ENCODE results near the gene NCAPG2. TPM values are rescaled to one million over a fixed set of nuclear protein-coding genes. Genes with fewer than 3 reads are reported as not detected.
"Not testable (repeated sequence)": the region's sequence is repeated elsewhere in the genome, so short reads cannot be mapped to it uniquely, and the experiment has no call there.

The NCAPG2 gene
- total and polyA plus RNA-seq, 9 donors = 3.2 to 9.3 (median 5.1) TPM

- TF ChIP-seq EP300 (IDR thresholded peaks at IDR 0.05) = no peak
- TF ChIP-seq POLR2A (IDR thresholded peaks at IDR 0.05) = no peak
- no peak for TF ChIP-seq CTCF (IDR thresholded peaks at IDR 0.05)
- H3K36me3 ChIP-seq = no peaks in the 10 kb centered on the region
- peaks cover 1% of the 10 kb centered on the region for H3K4me1 ChIP-seq (ENCODE audit: insufficient read depth)
- H3K4me3 ChIP-seq = no peak overlapping the region
- intact Hi-C loops (cut with DNase I) = loop anchor here in 2 of 4 donors (5.0 to 10.0 kb wide), 2 partner anchors 133 to 275 kb away; no protein-coding TSS in a partner anchor
- H3K27me3 ChIP-seq = no peaks in the 10 kb centered on the region
- no peak overlapping the region for H3K27ac ChIP-seq
- 47 to 54% (median 51%) methylated on average over 4 of the region's 4 CpGs for WGBS, 3 donors
- H3K9me3 ChIP-seq = no peaks in the 10 kb centered on the region
- DNase-seq = no peak
Measured at GRCh38 chr7:158702196-158702595, 2.4 kb downstream of the NCAPG2 start.

- peaks cover 1% of the 10 kb centered on the region for H3K4me1 ChIP-seq (ENCODE audit: insufficient read depth)
- no peak overlapping the region for H3K4me3 ChIP-seq
- H3K36me3 ChIP-seq = no peaks in the 10 kb centered on the region
- intact Hi-C loops (cut with DNase I) = loop anchor here in 2 of 4 donors (5.0 to 10.0 kb wide), 2 partner anchors 135 to 277 kb away; no protein-coding TSS in a partner anchor
- DNase-seq = no peak
- H3K27me3 ChIP-seq = no peaks in the 10 kb centered on the region
- H3K9me3 ChIP-seq = no peaks in the 10 kb centered on the region
- H3K27ac ChIP-seq = no peak overlapping the region
- WGBS, 3 donors = 91 to 95% (median 93%) methylated on average over 5 of the region's 5 CpGs
- TF ChIP-seq CTCF (IDR thresholded peaks at IDR 0.05) (no peak), EP300 (IDR thresholded peaks at IDR 0.05) (no peak), POLR2A (IDR thresholded peaks at IDR 0.05) (no peak)
Measured at GRCh38 chr7:158700008-158700407, 4.6 kb downstream of the NCAPG2 start.

- Histone ChIP-seq H3K4me3 (no peak overlapping the region), H3K9me3 (no peaks in the 10 kb centered on the region), H3K36me3 (no peaks in the 10 kb centered on the region), H3K27me3 (no peaks in the 10 kb centered on the region), H3K27ac (no peak overlapping the region), H3K4me1 (ENCODE audit: insufficient read depth) (peaks cover 1% of the 10 kb centered on the region)
- TF ChIP-seq EP300 (IDR thresholded peaks at IDR 0.05) (no peak), CTCF (IDR thresholded peaks at IDR 0.05) (no peak), POLR2A (IDR thresholded peaks at IDR 0.05) (no peak)
- 0 to 48% (median 3%) methylated on average over 1 of the region's 1 CpG for WGBS, 3 donors
- intact Hi-C loops (cut with DNase I) = loop anchor here in 1 of 4 donors (5.0 kb wide), 1 partner anchor 278 kb away; no protein-coding TSS in a partner anchor
- no peak for DNase-seq
Measured at GRCh38 chr7:158699341-158699740, 5.3 kb downstream of the NCAPG2 start.

GRCh38 chr7:158698657-158699195, 5.9 kb downstream of the NCAPG2 start:
- Histone ChIP-seq H3K4me3 (no peak overlapping the region), H3K27ac (no peak overlapping the region), H3K27me3 (no peaks in the 10 kb centered on the region), H3K4me1 (ENCODE audit: insufficient read depth) (no peaks in the 10 kb centered on the region), H3K36me3 (no peaks in the 10 kb centered on the region), H3K9me3 (no peaks in the 10 kb centered on the region)
- no peak for DNase-seq
- 91 to 96% (median 92%) methylated on average over 3 of the region's 3 CpGs for WGBS, 3 donors
- intact Hi-C loops (cut with DNase I) = loop anchor here in 1 of 4 donors (5.0 kb wide), 1 partner anchor 279 kb away; no protein-coding TSS in a partner anchor
- TF ChIP-seq POLR2A (IDR thresholded peaks at IDR 0.05) (no peak), CTCF (IDR thresholded peaks at IDR 0.05) (no peak)

GRCh38 chr7:158697597-158697996, 7.0 kb downstream of the NCAPG2 start:
- H3K4me3 ChIP-seq; DNase-seq; H3K9me3 ChIP-seq; H3K36me3 ChIP-seq; H3K27ac ChIP-seq; H3K27me3 ChIP-seq; H3K4me1 ChIP-seq (ENCODE audit: insufficient read depth): not testable (repeated sequence)
- intact Hi-C loops (cut with DNase I) = loop anchor here in 1 of 4 donors (5.0 kb wide), 1 partner anchor 280 kb away; no protein-coding TSS in a partner anchor
- 97 to 100% (median 99%) methylated on average over 2 of the region's 2 CpGs for WGBS, 3 donors
